Stimulated activated naive CD8-positive, alpha-beta T cell treated with anti-CD3 and anti-CD28 coated beads, Interleukin-15, Interleukin-2, amounts not matched to agents 100 ng/mL and 50 ng/mL, for 24 hours (primary cell): ENCODE data around the gene CRTC1.

Experiments used
- H3K27ac Mint-ChIP-seq: one replicate; pipeline ENCODE4 v1.8.0; 2021; ENCODE audit warnings: mild to moderate bottlenecking, mixed read lengths
- H3K27me3 Mint-ChIP-seq: one replicate; pipeline ENCODE4 v1.8.0; 2021; ENCODE audit warnings: mixed read lengths
- H3K36me3 Mint-ChIP-seq: one replicate; pipeline ENCODE4 v1.8.0; 2021; ENCODE audit warnings: low read depth, mixed read lengths
- H3K4me1 Mint-ChIP-seq: one replicate; pipeline ENCODE4 v1.8.0; 2021; ENCODE audit warnings: low read depth, mixed read lengths
- H3K4me3 Mint-ChIP-seq: one replicate; pipeline ENCODE4 v1.8.0; 2021; ENCODE audit warnings: mild to moderate bottlenecking, mixed read lengths
- H3K9me3 Mint-ChIP-seq: one replicate; pipeline ENCODE4 v1.8.0; 2021; ENCODE audit warnings: mixed read lengths

CRTC1 gene

GRCh38 chr19:18828786-18829185, 145.3 kb downstream of the CRTC1 start:
- Mint-ChIP-seq H3K4me3 (no peak overlapping the region), H3K27ac (no peak overlapping the region), H3K27me3 (peaks cover 8% of the 10 kb centered on the region), H3K36me3 (peaks cover 15% of the 10 kb centered on the region), H3K4me1 (peaks cover 7% of the 10 kb centered on the region), H3K9me3 (peaks cover 3% of the 10 kb centered on the region)

- Mint-ChIP-seq H3K4me3 (no peak overlapping the region), H3K27me3 (peaks cover 8% of the 10 kb centered on the region)
Measured at GRCh38 chr19:18830488-18830887, 147.0 kb downstream of the CRTC1 start.

GRCh38 chr19:18831524-18832305, 148.2 kb downstream of the CRTC1 start, which contains the start of gene UPF1:
UPF1 (plus strand) TSS chr19:18831959; CDS start chr19:18832210, 251 bp downstream.
- peaks cover 37% of the 10 kb centered on the region for H3K4me1 Mint-ChIP-seq
- H3K27me3 Mint-ChIP-seq: peaks cover 8% of the 10 kb centered on the region
- H3K36me3 Mint-ChIP-seq: peaks cover 44% of the 10 kb centered on the region
- H3K9me3 Mint-ChIP-seq: peaks cover 3% of the 10 kb centered on the region
- H3K27ac Mint-ChIP-seq: peak within 1 kb of the TSS; percentile 95
- peak within 1 kb of the TSS; percentile 97 for H3K4me3 Mint-ChIP-seq

More at GRCh38 chr19:18830488-18830887, 147.0 kb downstream of the CRTC1 start:
- no peak overlapping the region for H3K27ac Mint-ChIP-seq
- H3K9me3 Mint-ChIP-seq: peaks cover 3% of the 10 kb centered on the region
- peaks cover 32% of the 10 kb centered on the region for H3K36me3 Mint-ChIP-seq
- peaks cover 24% of the 10 kb centered on the region for H3K4me1 Mint-ChIP-seq
